Fibroblast of pulmonary artery (primary cell): ENCODE data around the gene OR10H2.
"Not testable (repeated sequence)": the region's sequence is repeated elsewhere in the genome, so short reads cannot be mapped to it uniquely, and the experiment has no call there.

Experiments
- DNase-seq: peaks from one replicate; pipeline ENCODE4 v3.0.0-alpha.2; 2010; ENCODE audit warnings: low read depth
- H3K4me3 ChIP-seq: replicated peaks from 2 replicates; pipeline ENCODE4 v1.5.1; 2011; ENCODE audit warnings: low read depth, mild to moderate bottlenecking, control low read depth, low read length, moderate library complexity
- CTCF ChIP-seq: IDR thresholded peaks from 2 replicates; pipeline ENCODE4 v1.5.1; 2011; ENCODE audit warnings: mild to moderate bottlenecking, control low read depth, low read length, inconsistent platforms; ENCODE audit errors: missing control alignments

The OR10H2 gene

DNA sequence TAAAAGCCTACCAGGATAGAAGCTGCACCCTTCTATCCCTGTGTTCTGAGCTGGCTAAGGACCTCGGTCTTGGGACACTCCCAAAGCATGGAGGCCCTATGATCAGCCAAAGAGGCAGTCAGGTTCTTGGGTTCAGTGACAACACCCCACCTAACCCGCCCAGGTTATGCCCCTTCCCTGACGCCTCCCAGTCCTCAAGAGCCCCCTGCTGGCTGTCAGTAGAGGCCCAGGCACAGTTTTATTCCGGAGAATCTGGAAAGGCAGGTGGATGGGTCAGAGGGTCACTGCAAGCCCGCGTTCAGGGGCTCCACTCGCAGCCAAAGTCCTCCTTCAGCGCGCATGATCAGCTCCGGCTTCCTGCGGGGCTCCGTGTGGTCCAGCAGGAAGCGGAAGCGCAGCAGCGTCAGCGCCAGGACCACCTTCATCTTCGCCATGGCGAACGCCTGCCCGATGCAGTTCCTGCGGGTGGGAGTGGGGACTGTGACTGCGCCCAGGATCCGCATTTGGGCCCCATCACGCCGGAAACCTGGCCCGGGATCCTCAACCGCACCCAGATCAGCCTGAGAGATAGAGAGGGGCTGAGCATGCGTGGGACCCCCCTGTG lies 32.2 kb downstream of the OR10H2 start:
- H3K4me3 ChIP-seq, result no peak overlapping the region
- no peak for DNase-seq
- no peak for TF ChIP-seq CTCF

DNA sequence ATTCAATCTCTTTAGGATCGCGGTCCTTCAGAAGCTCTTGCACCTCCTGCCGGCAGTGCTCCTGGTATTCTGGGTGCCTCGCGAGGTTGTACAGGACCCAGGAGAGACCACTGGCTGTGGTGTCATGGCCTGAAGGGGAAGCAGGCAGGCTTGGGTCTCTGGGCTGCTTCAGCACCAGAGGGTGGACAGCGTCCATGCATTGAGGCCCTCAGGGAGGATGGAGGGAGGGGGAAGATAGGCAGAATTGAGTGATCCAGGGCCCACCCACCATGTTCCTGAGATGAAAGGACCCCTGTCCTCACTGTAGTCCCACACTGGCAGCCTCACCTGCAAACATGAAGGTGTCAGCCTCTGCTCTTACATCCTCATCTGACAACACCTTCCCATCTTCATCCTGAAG lies 41.8 kb downstream of the OR10H2 start:
- no peak for TF ChIP-seq CTCF
- no peak for DNase-seq
- H3K4me3 ChIP-seq, result no peak overlapping the region

DNA sequence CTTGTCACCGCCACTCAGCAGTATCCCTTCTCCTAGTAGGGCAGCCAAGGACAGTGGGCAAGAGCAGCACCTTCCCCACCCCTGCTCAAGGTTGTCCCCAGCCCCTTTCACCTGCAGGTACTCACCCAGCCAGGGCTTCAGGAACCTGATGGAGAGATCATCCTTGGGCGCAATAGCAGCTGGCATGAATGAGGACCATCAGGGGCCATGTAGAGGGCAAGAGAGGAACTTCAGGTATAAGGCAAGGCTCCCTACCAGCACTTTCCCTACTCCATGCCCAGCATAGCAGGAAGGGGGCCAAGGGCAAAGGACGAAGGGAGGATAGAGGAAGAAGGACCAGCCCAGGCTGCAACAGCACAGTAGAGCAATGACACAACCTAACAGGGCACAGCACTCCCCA lies 46.3 kb downstream of the OR10H2 start:
- not testable (repeated sequence) for DNase-seq, H3K4me3 ChIP-seq

GRCh38 chr19:15775249-15775648 lies 47.4 kb downstream of the OR10H2 start:
- DNase-seq, result no peak
- TF ChIP-seq CTCF, result no peak
- H3K4me3 ChIP-seq, result no peak overlapping the region

DNA sequence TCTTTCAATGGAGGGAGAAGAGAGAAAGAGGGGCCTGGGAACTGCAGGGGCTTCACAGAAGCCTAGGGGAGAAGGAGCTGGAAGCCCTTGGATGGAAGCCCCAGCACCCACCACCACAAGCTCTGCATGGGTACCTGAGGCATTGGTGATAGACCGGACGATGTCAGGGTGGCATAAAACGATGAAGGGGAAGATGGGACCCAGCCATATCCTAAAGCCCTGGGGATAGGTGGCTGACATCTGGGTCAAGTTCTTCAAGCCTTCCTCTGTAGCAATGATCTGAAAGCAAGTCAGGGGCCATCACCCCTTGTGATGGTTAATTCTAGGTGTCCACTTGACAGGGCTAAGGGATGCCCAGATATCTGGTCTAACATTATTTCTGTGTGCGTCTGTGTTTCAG lies 48.4 kb downstream of the OR10H2 start:
- no peak for TF ChIP-seq CTCF
- H3K4me3 ChIP-seq, result no peak overlapping the region
- no peak for DNase-seq

GRCh38 chr19:15776991-15777970 lies 49.5 kb downstream of the OR10H2 start:
- no peak overlapping the region for H3K4me3 ChIP-seq
- no peak for DNase-seq
- no peak for TF ChIP-seq CTCF
